Measurements from ENCODE around the gene COL5A1. TPM values are rescaled to one million over a fixed set of nuclear protein-coding genes. Genes with fewer than 3 reads are reported as not detected.

Gene COL5A1
- total RNA-seq, 1 donor from 2014 or later = 99.6 TPM

GRCh38 chr9:134618163-134618832, 23.3 kb upstream of the COL5A1 start:
- DNase-seq (ENCODE audit: low spot score in 2 of 2) = peak in 1 of 2 donors; percentile 54
- Histone ChIP-seq H3K36me3 (no peaks in the 10 kb centered on the region), H3K4me3 (no peak overlapping the region), H3K4me1 (no peaks in the 10 kb centered on the region), H3K27ac (no peak overlapping the region), H3K9me3 (no peaks in the 10 kb centered on the region), H3K27me3 (no peaks in the 10 kb centered on the region)
- TF ChIP-seq CTCF (IDR thresholded peaks at IDR 0.05) = no peak
- intact Hi-C loops (cut with DNase I) = no loop called here

DNA sequence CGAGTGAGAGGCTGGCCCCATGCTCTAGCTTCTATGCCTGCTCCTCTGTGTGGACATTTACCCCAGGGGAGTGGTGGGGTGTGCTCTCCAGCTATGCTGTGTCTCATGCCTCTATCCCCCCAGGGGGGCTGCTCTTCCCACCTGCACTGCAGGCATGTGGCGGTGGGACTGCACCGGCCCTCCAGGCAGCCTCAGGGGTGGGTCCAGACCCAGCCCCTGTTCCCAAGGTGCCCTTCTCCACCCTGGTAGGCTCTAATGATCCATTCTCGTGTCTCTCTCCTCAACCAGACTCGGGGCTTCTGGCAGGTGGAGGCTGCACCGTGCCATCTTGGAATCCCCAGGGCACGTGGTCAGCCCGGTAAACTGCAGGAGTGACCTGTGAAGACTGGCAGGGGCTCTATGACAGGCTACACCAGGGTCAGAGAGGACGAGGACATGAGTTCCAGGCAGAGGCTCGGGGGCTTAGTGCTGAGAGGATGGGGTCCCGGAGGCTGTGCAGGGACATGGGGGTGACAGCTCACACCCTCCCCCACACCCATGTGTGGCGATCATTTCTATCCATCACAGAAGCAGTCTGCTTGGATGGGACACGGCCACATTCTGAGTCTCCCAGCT, 22.7 kb upstream of the COL5A1 start:
- H3K4me3 ChIP-seq = no peak overlapping the region
- no peaks in the 10 kb centered on the region for H3K27me3 ChIP-seq
- no peaks in the 10 kb centered on the region for H3K4me1 ChIP-seq
- no peaks in the 10 kb centered on the region for H3K36me3 ChIP-seq
- no peak overlapping the region for H3K27ac ChIP-seq
- DNase-seq (ENCODE audit: low spot score in 2 of 2) = peak in 1 of 2 donors; percentile 41
- intact Hi-C loops (cut with DNase I) = no loop called here
- TF ChIP-seq CTCF (IDR thresholded peaks at IDR 0.05) = no peak
- H3K9me3 ChIP-seq = no peaks in the 10 kb centered on the region

DNA sequence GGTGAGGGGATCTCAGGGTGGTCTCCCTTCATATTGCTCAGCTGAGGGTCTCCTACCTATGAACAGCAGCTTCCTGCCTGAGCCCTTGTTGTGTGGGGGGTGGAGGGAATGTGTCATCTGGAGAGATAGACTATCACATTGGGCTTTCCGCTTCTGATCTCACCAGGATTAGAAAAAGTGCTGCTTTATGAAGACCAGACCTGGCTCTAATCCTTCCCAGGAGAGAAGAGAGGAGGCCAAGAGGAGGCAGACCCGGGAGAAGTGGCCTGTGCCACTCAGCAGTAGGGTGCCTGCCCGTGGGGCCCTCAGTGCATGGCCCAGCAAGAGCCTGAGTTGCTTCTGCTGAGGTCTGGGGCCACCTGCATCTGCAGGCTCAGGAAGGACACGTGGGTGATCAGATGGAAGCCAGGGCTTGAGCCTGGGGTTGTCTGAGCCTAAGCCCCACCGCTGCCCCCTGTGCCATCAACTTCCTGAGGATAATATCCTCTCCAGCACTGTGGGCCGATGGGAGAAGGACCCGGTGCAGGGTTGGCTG, 22.1 kb upstream of the COL5A1 start:
- intact Hi-C loops (cut with DNase I) = no loop called here
- peak in 1 of 2 donors; percentile 35 for DNase-seq (ENCODE audit: low spot score in 2 of 2)
- no peak overlapping the region for H3K27ac ChIP-seq
- no peaks in the 10 kb centered on the region for H3K27me3 ChIP-seq
- no peaks in the 10 kb centered on the region for H3K4me1 ChIP-seq
- no peaks in the 10 kb centered on the region for H3K36me3 ChIP-seq
- no peaks in the 10 kb centered on the region for H3K9me3 ChIP-seq
- no peak for TF ChIP-seq CTCF (IDR thresholded peaks at IDR 0.05)
- no peak overlapping the region for H3K4me3 ChIP-seq

DNA sequence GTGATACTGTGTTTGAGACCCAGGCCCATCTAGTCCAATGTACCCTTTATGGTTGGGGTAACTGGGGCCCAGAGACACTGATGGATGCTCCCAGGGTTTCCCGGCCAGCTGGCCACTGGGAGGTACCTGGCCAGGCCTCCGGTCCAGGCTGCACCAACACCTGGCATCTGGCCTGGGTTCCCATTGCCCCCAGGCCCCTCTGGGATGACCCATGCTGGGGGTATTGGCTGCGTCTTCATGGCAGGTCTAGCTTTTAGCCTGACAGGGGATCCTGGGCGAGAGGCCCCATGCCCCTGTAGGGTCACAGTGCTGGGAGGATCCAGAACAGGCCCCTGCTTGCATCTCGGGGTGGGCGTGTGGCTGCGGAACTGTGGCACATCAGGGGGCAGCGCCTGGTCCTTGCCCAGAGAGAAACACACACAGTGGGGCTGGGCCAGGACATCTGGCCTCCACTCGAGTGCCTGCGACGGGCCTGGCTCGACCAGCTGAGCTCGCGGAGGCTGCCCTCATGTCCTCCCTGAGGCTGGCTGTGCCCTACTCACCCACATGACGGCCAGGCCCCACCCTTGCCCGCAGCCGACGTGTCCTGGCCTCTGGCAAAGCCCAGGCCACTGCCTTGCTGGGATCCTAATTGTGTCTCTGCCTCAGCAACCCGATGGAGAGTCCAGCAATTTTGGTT, 21.5 kb upstream of the COL5A1 start:
- intact Hi-C loops (cut with DNase I) = no loop called here
- TF ChIP-seq CTCF (IDR thresholded peaks at IDR 0.05) = no peak
- Histone ChIP-seq H3K4me3 (no peak overlapping the region), H3K36me3 (no peaks in the 10 kb centered on the region), H3K27ac (no peak overlapping the region), H3K9me3 (no peaks in the 10 kb centered on the region), H3K4me1 (no peaks in the 10 kb centered on the region), H3K27me3 (no peaks in the 10 kb centered on the region)
- peak in 1 of 2 donors; percentile 49 for DNase-seq (ENCODE audit: low spot score in 2 of 2)

DNA sequence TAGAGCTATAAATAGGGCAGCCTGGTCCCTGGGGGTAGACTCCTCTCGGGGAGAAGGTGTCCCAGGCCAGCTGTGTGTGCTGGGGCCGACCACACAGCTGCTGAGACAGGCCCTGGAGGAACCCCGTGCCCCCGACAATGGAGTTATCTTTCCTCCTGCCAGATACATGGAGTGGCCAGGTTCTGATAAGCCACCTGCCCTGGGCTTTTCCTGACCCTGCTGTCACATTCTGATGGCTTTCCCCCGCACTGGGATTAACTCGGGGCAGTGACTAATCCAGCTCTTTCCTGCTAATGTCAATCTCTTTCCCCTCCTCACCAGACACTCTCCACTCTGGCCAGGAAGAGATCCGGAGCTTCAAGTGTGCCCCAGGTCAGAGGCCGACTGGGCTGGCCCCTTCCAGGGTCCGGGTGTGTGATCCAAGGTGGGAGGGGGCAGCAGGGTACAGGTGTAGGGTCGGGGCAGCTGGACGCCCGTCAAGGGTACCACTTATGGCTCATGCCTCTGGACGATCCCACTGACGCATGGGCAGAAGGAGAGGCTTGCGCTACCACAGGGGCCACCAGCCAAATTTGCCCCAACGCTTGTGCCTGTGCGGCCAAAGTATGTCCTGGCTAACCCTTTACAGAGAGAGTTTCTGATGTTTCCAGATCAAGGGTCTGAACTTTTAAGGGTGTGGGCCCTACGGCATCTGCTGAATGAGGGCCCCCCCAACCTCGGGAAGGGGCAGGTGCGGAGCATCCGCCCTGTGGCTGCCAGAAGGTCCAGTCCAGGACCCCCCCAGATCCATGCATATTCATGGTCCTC, 20.6 kb upstream of the COL5A1 start:
- DNase-seq (ENCODE audit: low spot score in 2 of 2) = peak in 1 of 2 donors; percentile 50

More for the DNA sequence above, 20.6 kb upstream of the COL5A1 start:
- Histone ChIP-seq H3K9me3 (no peaks in the 10 kb centered on the region), H3K4me3 (no peak overlapping the region), H3K36me3 (no peaks in the 10 kb centered on the region), H3K4me1 (no peaks in the 10 kb centered on the region), H3K27ac (no peak overlapping the region), H3K27me3 (no peaks in the 10 kb centered on the region)
- intact Hi-C loops (cut with DNase I) = no loop called here
- no peak for TF ChIP-seq CTCF (IDR thresholded peaks at IDR 0.05)
